WERI-Rb-1 (cell line): Measurements from ENCODE around the gene MAFG.
A peak's percentile ranks its signal among the peaks of the same experiment; 100 is the strongest.

ENCODE experiments used
- DNase-seq: peaks from one replicate; pipeline ENCODE4 v3.0.0-alpha.2; 2020
- H3K27ac ChIP-seq: fragments of 250-450 bp; sonication (Bioruptor Pico); 2 replicates; pipeline ENCODE4 v1.5.1; 2020; ENCODE audit warnings: mild to moderate bottlenecking, moderate library complexity
- H3K27me3 ChIP-seq: fragments of 250-450 bp; sonication (Bioruptor Pico); 2 replicates; pipeline ENCODE4 v1.5.1; 2021; ENCODE audit warnings: mild to moderate bottlenecking, low read depth, moderate library complexity; ENCODE audit not compliant: insufficient read depth, severe bottlenecking
- H3K36me3 ChIP-seq: fragments of 250-450 bp; sonication (Bioruptor Pico); 2 replicates; pipeline ENCODE4 v1.5.1; 2020; ENCODE audit warnings: mild to moderate bottlenecking, moderate library complexity
- H3K4me3 ChIP-seq: 2 replicates; pipeline ENCODE4 v1.5.1; 2011; ENCODE audit warnings: low read depth, mild to moderate bottlenecking, control low read depth, low read length
- H3K9me3 ChIP-seq: fragments of 250-450 bp; sonication (Bioruptor Pico); 2 replicates; pipeline ENCODE4 v1.5.1; 2021; ENCODE audit warnings: mild to moderate bottlenecking, moderate library complexity; ENCODE audit not compliant: severe bottlenecking
- TF ChIP-seq, protein P1 (sequence below): IDR thresholded peaks from 2 replicates; pipeline ENCODE4 v1.5.1; 2011; ENCODE audit warnings: low read depth, mild to moderate bottlenecking, control low read depth, inconsistent platforms, low read length

Gene MAFG

DNA sequence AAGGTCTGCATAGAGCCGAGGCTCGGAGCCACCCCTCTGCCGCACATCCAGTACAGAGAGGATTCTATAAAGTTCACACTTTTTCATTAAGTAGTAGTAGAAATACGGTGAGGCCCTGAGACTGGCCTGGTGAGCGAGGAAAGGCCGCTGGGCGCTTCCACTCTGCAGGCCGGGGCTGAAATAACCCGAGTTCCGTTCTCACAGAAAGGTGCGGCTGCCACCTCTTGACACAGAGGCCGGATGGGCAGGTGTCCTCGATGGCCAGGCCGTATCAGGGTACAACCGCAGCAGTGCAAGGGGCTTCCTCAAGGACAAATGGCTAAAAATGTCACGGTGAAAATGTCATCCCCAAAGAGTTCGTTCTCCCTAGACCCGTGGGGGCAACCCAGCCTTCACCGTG is 15.6 kb downstream of the MAFG start:
- TF ChIP-seq, protein P1, sequence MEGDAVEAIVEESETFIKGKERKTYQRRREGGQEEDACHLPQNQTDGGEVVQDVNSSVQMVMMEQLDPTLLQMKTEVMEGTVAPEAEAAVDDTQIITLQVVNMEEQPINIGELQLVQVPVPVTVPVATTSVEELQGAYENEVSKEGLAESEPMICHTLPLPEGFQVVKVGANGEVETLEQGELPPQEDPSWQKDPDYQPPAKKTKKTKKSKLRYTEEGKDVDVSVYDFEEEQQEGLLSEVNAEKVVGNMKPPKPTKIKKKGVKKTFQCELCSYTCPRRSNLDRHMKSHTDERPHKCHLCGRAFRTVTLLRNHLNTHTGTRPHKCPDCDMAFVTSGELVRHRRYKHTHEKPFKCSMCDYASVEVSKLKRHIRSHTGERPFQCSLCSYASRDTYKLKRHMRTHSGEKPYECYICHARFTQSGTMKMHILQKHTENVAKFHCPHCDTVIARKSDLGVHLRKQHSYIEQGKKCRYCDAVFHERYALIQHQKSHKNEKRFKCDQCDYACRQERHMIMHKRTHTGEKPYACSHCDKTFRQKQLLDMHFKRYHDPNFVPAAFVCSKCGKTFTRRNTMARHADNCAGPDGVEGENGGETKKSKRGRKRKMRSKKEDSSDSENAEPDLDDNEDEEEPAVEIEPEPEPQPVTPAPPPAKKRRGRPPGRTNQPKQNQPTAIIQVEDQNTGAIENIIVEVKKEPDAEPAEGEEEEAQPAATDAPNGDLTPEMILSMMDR: no peak
- no peak for DNase-seq
- Histone ChIP-seq H3K4me3 (no peak overlapping the region), H3K27ac (no peak overlapping the region), H3K36me3 (peaks cover 68% of the 10 kb centered on the region), H3K9me3 (no peaks in the 10 kb centered on the region), H3K27me3 (no peaks in the 10 kb centered on the region)

DNA sequence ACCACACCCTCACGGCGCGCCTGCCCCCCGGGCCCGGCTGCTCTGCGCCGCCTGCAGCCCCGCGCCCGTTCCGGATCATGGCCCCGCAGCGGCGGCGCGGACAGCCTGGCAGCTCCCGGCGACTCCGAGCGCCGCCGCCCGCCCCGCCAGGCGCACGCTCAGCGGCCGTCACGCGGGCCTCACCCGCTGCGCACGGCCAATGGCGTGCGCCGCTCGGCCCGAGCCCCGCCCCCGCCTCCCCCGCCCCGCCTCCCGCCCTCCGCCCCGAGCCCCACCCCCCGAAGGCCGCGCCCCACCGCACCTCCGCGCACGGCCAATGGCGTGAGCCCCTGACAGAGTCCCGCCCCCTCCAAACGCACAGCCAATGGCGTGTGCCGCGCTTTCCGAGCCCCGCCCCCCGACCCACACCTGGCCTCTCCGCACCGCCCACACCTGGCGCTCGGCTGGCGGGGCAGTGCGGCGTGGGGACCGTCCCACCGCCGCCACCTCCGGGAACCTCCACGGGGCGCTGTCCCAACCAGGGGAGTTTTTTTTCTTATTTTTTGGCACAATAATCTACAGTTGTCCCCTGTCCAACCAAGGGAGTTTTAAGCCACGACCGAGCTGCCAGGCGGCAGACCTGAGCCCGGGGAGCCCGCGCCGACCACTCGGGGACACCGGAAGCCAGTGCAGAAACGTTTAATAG is 16.1 kb downstream of the MAFG start, which contains the start of gene PCYT2:
TSS of gene PCYT2 (minus strand) at position 123 of the 685 bp plus-strand sequence. CDS start at position 79, 44 bp downstream.
- peaks cover 68% of the 10 kb centered on the region for H3K36me3 ChIP-seq

DNA sequence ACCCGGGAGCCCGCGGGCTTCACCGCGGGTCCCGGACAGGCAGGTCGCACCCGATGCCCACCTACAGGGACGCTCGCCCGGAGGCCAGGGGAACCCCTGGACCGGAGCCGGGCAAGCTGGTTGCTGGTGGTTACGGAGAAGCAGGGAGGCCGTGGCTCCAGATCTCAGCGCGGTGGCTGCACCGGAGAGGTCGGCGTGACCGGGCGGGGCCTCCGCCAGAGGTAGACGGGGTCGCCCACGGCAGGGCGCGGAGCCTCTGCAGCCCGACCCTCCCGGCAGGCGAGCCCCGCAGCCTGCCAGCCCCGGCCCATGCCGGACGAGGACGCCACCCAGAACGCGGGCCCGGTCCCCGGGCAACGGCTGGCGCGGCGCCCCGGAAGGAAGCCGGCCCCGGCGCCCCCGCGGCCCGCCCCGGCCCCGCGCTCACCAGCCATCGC is 16.7 kb downstream of the MAFG start:
- no peaks in the 10 kb centered on the region for H3K27me3 ChIP-seq
- DNase-seq: no peak
- peak overlapping the region; percentile 62 for H3K4me3 ChIP-seq
- TF ChIP-seq, protein P1: no peak
- peak overlapping the region; percentile 39 for H3K27ac ChIP-seq
- peaks cover 70% of the 10 kb centered on the region for H3K36me3 ChIP-seq
- H3K9me3 ChIP-seq: no peaks in the 10 kb centered on the region

More for the DNA sequence above, 16.1 kb downstream of the MAFG start, which contains the start of gene PCYT2:
- TF ChIP-seq, protein P1: no peak
- peak within 1 kb of the TSS; percentile 62 for H3K4me3 ChIP-seq
- peak within 1 kb of the TSS; percentile 39 for H3K27ac ChIP-seq
- no peaks in the 10 kb centered on the region for H3K27me3 ChIP-seq
- peak; percentile 97 for DNase-seq
- no peaks in the 10 kb centered on the region for H3K9me3 ChIP-seq

DNA sequence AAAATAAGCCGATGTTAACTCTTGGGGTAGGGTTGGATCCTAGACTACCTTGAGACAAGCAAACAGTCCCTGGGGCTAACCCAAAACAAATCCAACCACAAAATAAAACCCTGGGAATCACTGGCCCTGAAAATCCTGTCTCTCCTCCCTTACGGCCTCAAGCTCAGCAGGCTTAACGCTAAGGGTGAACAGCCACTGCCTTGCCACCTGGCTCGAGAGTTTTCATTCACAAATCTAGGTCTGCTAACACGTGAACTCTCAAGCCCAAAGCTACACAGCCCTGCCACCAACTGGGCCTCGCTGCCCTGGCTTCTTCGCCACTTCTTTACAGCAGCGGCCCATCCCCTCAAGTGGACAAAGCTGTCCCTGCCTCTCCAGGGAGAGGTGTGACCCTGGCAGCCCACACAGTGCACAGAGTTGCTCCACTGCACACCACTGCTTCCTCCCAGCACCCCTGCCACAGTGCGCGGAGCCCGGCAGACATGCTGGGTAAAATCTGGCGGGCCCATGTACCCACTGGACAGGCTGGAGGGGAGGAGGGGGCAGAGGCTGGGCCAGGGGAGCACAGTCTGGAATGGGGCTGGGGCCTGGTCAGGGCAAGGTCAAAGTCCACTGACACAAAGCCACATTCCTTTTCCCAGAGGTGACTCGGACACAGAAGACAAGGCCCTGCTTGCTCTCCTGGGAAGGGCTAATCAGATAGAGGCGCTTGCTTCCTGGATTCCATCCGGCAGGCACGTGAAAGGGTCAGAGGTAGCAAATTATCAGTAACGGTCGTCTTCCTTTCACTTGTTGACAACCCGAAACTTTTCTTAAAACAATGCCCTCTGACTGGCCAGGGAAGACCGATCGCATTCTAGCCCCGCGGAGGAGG is 17.3 kb downstream of the MAFG start:
- Histone ChIP-seq H3K27ac (peak overlapping the region; percentile 39), H3K27me3 (no peaks in the 10 kb centered on the region), H3K9me3 (no peaks in the 10 kb centered on the region), H3K36me3 (peaks cover 68% of the 10 kb centered on the region), H3K4me3 (peak overlapping the region; percentile 62)
- TF ChIP-seq, protein P1: peak; percentile 19; the same call in 1 of the 2 replicates
- peak; percentile 79 for DNase-seq

DNA sequence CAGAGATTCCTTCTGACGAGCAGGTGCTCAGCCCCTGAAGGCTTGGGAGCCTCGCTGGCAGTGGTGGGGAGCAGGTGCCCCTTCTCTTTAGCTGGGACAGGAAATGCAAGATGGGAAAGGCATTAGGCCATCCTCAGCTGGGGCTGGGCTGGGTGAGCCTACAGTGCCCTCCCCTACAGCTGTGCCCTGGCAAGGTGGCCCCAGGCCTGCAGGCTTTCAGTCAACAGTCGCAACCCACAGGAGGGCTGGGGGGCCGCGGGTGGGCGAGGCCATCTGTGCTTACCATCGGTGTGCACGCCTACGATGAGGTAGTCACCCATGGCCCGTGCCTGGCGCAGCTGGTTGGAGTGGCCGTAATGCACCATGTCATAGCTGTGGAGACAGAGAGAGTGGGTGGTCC is 18.3 kb downstream of the MAFG start:
- TF ChIP-seq, protein P1: no peak
- Histone ChIP-seq H3K36me3 (peaks cover 68% of the 10 kb centered on the region), H3K4me3 (no peak overlapping the region), H3K27ac (peak overlapping the region; percentile 13), H3K9me3 (no peaks in the 10 kb centered on the region), H3K27me3 (no peaks in the 10 kb centered on the region)
- no peak for DNase-seq
